Hepatocyte (in vitro differentiated cells): ENCODE data around the gene NOXA1. TPM values are rescaled to one million over a fixed set of nuclear protein-coding genes. Genes with fewer than 3 reads are reported as not detected.

ENCODE experiments used
- DNase-seq: peaks from one replicate; pipeline ENCODE4 v3.0.0-alpha.2; 2016; ENCODE audit warnings: low spot score
- H2AFZ ChIP-seq: fragments of 200-600 bp; sonication (generic); 2 replicates; pipeline ENCODE4 v1.6.0; 2016; ENCODE audit warnings: antibody characterized with exemption, mild to moderate bottlenecking
- H3K27ac ChIP-seq: fragments of 200-600 bp; sonication (generic); 2 replicates; pipeline ENCODE4 v1.5.1; 2016; ENCODE audit warnings: mild to moderate bottlenecking
- H3K27me3 ChIP-seq: fragments of 200-600 bp; sonication (generic); 2 replicates; pipeline ENCODE4 v1.6.1; 2016
- H3K36me3 ChIP-seq: fragments of 200-600 bp; sonication (generic); replicated peaks from 2 replicates; pipeline ENCODE4 v1.5.1; 2016; ENCODE audit warnings: low read depth; ENCODE audit not compliant: insufficient read depth
- H3K4me1 ChIP-seq: fragments of 200-600 bp; sonication (generic); 2 replicates; pipeline ENCODE4 v1.5.1; 2016; ENCODE audit warnings: mild to moderate bottlenecking, moderate library complexity; ENCODE audit not compliant: insufficient read depth
- H3K4me2 ChIP-seq: fragments of 200-600 bp; sonication (generic); 2 replicates; pipeline ENCODE4 v1.6.0; 2016
- H3K4me3 ChIP-seq: fragments of 200-600 bp; sonication (generic); 2 replicates; pipeline ENCODE4 v1.5.1; 2016; ENCODE audit warnings: mild to moderate bottlenecking
- H3K79me2 ChIP-seq: fragments of 200-600 bp; sonication (generic); 2 replicates; pipeline ENCODE4 v1.6.0; 2017; ENCODE audit warnings: mild to moderate bottlenecking
- H3K9me2 ChIP-seq: fragments of 200-600 bp; sonication (generic); replicated peaks from 2 replicates; pipeline ENCODE4 v1.6.0; 2017; ENCODE audit warnings: mild to moderate bottlenecking; ENCODE audit not compliant: insufficient read depth
- H3K9me3 ChIP-seq: fragments of 200-600 bp; sonication (generic); 2 replicates; pipeline ENCODE4 v1.5.1; 2016; ENCODE audit warnings: low read depth, mild to moderate bottlenecking
- H4K20me1 ChIP-seq: fragments of 200-600 bp; sonication (generic); 2 replicates; pipeline ENCODE4 v1.6.0; 2016; ENCODE audit warnings: mild to moderate bottlenecking; ENCODE audit not compliant: insufficient read depth, poor library complexity, severe bottlenecking
- CTCF ChIP-seq: fragments of 200-600 bp; sonication (generic); IDR thresholded peaks from 2 replicates; pipeline ENCODE4 v1.5.1; 2016; ENCODE audit warnings: antibody characterized with exemption, mild to moderate bottlenecking; ENCODE audit not compliant: poor library complexity
- EZH2 ChIP-seq: fragments of 200-600 bp; sonication (generic); IDR thresholded peaks from 2 replicates; pipeline ENCODE4 v1.6.1; 2016; ENCODE audit warnings: antibody characterized with exemption, mild to moderate bottlenecking, borderline replicate concordance
- EZH2phosphoT487 ChIP-seq: fragments of 200-600 bp; sonication (generic); IDR thresholded peaks from one replicate; pipeline ENCODE4 v1.6.1; 2018; ENCODE audit warnings: antibody characterized with exemption, mild to moderate bottlenecking, low read depth, moderate library complexity; ENCODE audit not compliant: unreplicated experiment, severe bottlenecking
- WGBS: methylation state at CpG from one replicate; pipeline ENCODE4 v1.1.6; 2016; ENCODE audit warnings: low lambda C conversion rate; ENCODE audit errors: missing lambda C conversion rate; 5-methylcytosine and 5-hydroxymethylcytosine counted together
- polyA plus RNA-seq: library from polyadenylated mRNA; unstranded; fragments of >200 nt; fragmentation: Nextera tagmentation; extraction: Ambion mirVana; gene quantifications from 2 replicates; pipeline ENCODE4 v1.2.1, GENCODE V29; 2016
- total RNA-seq: library from RNA; depleted of rRNA; stranded (reverse); fragments of >200 nt; gene quantifications from 2 replicates; pipeline ENCODE4 v1.2.3, GENCODE V29; 2014

NOXA1 gene
- total and polyA plus RNA-seq, 2 experiments from 2014 or later = 7.2 to 12.5 TPM

- H2AFZ ChIP-seq = no peak overlapping the region
- H3K9me3 ChIP-seq = peaks cover 5% of the 10 kb centered on the region
- no peak for DNase-seq
- no peaks in the 10 kb centered on the region for H4K20me1 ChIP-seq
- H3K4me2 ChIP-seq = no peak overlapping the region
- no peak overlapping the region for H3K27ac ChIP-seq
- no peak overlapping the region for H3K4me3 ChIP-seq
- H3K27me3 ChIP-seq = no peaks in the 10 kb centered on the region
- H3K79me2 ChIP-seq = no peaks in the 10 kb centered on the region
- TF ChIP-seq EZH2 = no peak
- TF ChIP-seq EZH2phosphoT487 = no peak
- TF ChIP-seq CTCF = no peak
- WGBS = 84% methylated on average over 36 of the region's 36 CpGs
- H3K4me1 ChIP-seq = no peaks in the 10 kb centered on the region
- H3K36me3 ChIP-seq = no peaks in the 10 kb centered on the region
- H3K9me2 ChIP-seq = no peaks in the 10 kb centered on the region
Measured at GRCh38 chr9:137478962-137479861, 56.0 kb downstream of the NOXA1 start.

- Histone ChIP-seq H3K9me2 (no peaks in the 10 kb centered on the region), H3K4me2 (no peak overlapping the region), H3K4me3 (no peak overlapping the region), H3K36me3 (no peaks in the 10 kb centered on the region), H3K9me3 (peaks cover 5% of the 10 kb centered on the region), H4K20me1 (no peaks in the 10 kb centered on the region), H3K27me3 (no peaks in the 10 kb centered on the region), H2AFZ (no peak overlapping the region), H3K79me2 (no peaks in the 10 kb centered on the region), H3K4me1 (no peaks in the 10 kb centered on the region), H3K27ac (no peak overlapping the region)
- TF ChIP-seq EZH2phosphoT487 = no peak
- TF ChIP-seq EZH2 = no peak
- TF ChIP-seq CTCF = no peak
- DNase-seq = no peak
- 93% methylated on average over 30 of the region's 32 CpGs for WGBS
Measured at GRCh38 chr9:137479892-137480685, 56.9 kb downstream of the NOXA1 start.

- no peaks in the 10 kb centered on the region for H4K20me1 ChIP-seq
- H3K4me2 ChIP-seq = no peak overlapping the region
- H3K27ac ChIP-seq = no peak overlapping the region
- no peaks in the 10 kb centered on the region for H3K9me3 ChIP-seq
- no peak overlapping the region for H2AFZ ChIP-seq
- no peak for DNase-seq
- no peaks in the 10 kb centered on the region for H3K4me1 ChIP-seq
- H3K79me2 ChIP-seq = no peaks in the 10 kb centered on the region
- H3K27me3 ChIP-seq = no peaks in the 10 kb centered on the region
- TF ChIP-seq EZH2phosphoT487 (no peak), EZH2 (no peak), CTCF (no peak)
- 94% methylated on average over 36 of the region's 38 CpGs for WGBS
- H3K9me2 ChIP-seq = no peaks in the 10 kb centered on the region
- H3K4me3 ChIP-seq = no peak overlapping the region
- no peaks in the 10 kb centered on the region for H3K36me3 ChIP-seq
Measured at GRCh38 chr9:137480686-137481683, 57.8 kb downstream of the NOXA1 start.
